Measurements from ENCODE around the gene NIPSNAP3A.

DNA sequence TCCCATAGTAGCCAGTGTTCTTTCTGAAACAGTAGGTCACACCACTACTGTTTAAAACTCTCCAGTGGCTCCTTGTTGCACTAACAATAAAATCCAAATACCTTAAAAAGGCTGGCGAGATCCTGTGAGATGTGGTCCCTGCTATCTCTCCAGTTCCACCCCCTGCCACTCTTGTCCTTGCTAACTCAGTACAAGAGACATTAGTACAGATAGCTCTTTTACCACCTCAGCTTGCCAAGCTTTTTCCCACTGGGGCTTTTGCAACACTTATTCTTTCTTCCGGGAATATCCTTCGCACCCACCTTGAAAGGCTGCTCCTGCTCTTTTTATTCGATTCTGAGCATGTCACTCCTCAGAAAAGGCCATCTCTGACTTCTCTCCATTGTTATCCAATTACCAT is 31.3 kb downstream of the NIPSNAP3A start:
- TF ChIP-seq, protein P1, sequence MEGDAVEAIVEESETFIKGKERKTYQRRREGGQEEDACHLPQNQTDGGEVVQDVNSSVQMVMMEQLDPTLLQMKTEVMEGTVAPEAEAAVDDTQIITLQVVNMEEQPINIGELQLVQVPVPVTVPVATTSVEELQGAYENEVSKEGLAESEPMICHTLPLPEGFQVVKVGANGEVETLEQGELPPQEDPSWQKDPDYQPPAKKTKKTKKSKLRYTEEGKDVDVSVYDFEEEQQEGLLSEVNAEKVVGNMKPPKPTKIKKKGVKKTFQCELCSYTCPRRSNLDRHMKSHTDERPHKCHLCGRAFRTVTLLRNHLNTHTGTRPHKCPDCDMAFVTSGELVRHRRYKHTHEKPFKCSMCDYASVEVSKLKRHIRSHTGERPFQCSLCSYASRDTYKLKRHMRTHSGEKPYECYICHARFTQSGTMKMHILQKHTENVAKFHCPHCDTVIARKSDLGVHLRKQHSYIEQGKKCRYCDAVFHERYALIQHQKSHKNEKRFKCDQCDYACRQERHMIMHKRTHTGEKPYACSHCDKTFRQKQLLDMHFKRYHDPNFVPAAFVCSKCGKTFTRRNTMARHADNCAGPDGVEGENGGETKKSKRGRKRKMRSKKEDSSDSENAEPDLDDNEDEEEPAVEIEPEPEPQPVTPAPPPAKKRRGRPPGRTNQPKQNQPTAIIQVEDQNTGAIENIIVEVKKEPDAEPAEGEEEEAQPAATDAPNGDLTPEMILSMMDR (IDR thresholded peaks at IDR 0.05): no peak
- TF ChIP-seq POLR2A (IDR thresholded peaks at IDR 0.05): no peak
